Smooth muscle cell (in vitro differentiated cells): Measurements from ENCODE around the gene HSPA1L. TPM values are rescaled to one million over a fixed set of nuclear protein-coding genes. Genes with fewer than 3 reads are reported as not detected.
A peak's percentile ranks its signal among the peaks of the same experiment; 100 is the strongest.
"Not testable (repeated sequence)": the region's sequence is repeated elsewhere in the genome, so short reads cannot be mapped to it uniquely, and the experiment has no call there.

Experiments used
- DNase-seq: peaks from one replicate; lab custom pipeline; 2025; ENCODE audit not compliant: unreplicated experiment; lab: John Stamatoyannopoulos, UW
- H2AFZ ChIP-seq: fragments of 200-600 bp; sonication (generic); 2 replicates; pipeline ENCODE4 v1.6.0; 2016; ENCODE audit warnings: antibody characterized with exemption, low read depth, mild to moderate bottlenecking
- H3F3A ChIP-seq: fragments of 200-600 bp; sonication (generic); 2 replicates; pipeline ENCODE4 v1.6.0; 2017; ENCODE audit warnings: antibody characterized with exemption, low read depth
- H3K27ac ChIP-seq: fragments of 200-600 bp; sonication (generic); 2 replicates; pipeline ENCODE4 v1.5.1; 2016; ENCODE audit warnings: low read depth, mild to moderate bottlenecking
- H3K27me3 ChIP-seq: fragments of 200-600 bp; sonication (generic); 2 replicates; pipeline ENCODE4 v1.6.1; 2016; ENCODE audit warnings: low read depth, mild to moderate bottlenecking
- H3K36me3 ChIP-seq: fragments of 200-600 bp; sonication (generic); 2 replicates; pipeline ENCODE4 v1.5.1; 2016; ENCODE audit warnings: low read depth
- H3K4me1 ChIP-seq: fragments of 200-600 bp; sonication (generic); 2 replicates; pipeline ENCODE4 v1.5.1; 2016; ENCODE audit warnings: low read depth
- H3K4me2 ChIP-seq: fragments of 200-600 bp; sonication (generic); 2 replicates; pipeline ENCODE4 v1.6.0; 2016; ENCODE audit warnings: mild to moderate bottlenecking
- H3K4me3 ChIP-seq: fragments of 200-600 bp; sonication (generic); 2 replicates; pipeline ENCODE4 v1.5.1; 2016; ENCODE audit warnings: mild to moderate bottlenecking
- H3K79me2 ChIP-seq: fragments of 200-600 bp; sonication (generic); 2 replicates; pipeline ENCODE4 v1.6.0; 2016; ENCODE audit warnings: low read depth, mild to moderate bottlenecking
- H3K9ac ChIP-seq: fragments of 200-600 bp; sonication (generic); 2 replicates; pipeline ENCODE4 v1.6.0; 2016; ENCODE audit warnings: low read depth
- H3K9me3 ChIP-seq: fragments of 200-600 bp; sonication (generic); replicated peaks from 2 replicates; pipeline ENCODE4 v1.5.1; 2016; ENCODE audit warnings: low read depth
- H4K20me1 ChIP-seq: fragments of 200-600 bp; sonication (generic); 2 replicates; pipeline ENCODE4 v1.6.0; 2016; ENCODE audit warnings: low read depth
- CTCF ChIP-seq: fragments of 200-600 bp; sonication (generic); IDR thresholded peaks from 2 replicates; pipeline ENCODE4 v1.5.1; 2017; ENCODE audit warnings: borderline replicate concordance, mild to moderate bottlenecking, antibody characterized with exemption; ENCODE audit not compliant: insufficient read depth, poor library complexity, severe bottlenecking
- WGBS: methylation state at CpG from one replicate; pipeline ENCODE4 v1.1.7; 2016; ENCODE audit warnings: low lambda C conversion rate; 5-methylcytosine and 5-hydroxymethylcytosine counted together
- polyA plus RNA-seq: library from polyadenylated mRNA; unstranded; fragments of >200 nt; fragmentation: Nextera tagmentation; extraction: Ambion mirVana; gene quantifications from 2 replicates; pipeline ENCODE4 v1.2.1, GENCODE V29; 2016
- total RNA-seq: library from RNA; depleted of rRNA; stranded (reverse); fragments of >200 nt; gene quantifications from 2 replicates; pipeline ENCODE4 v1.2.3, GENCODE V29; 2014

The HSPA1L gene
- total RNA-seq (0.63 and 0.94 TPM in 2 replicates), polyA plus RNA-seq (0.19 and 1.0 TPM in 2 replicates)

- Histone ChIP-seq H3K79me2 (peaks cover 14% of the 10 kb centered on the region), H4K20me1 (peaks cover 4% of the 10 kb centered on the region), H3K9me3 (no peaks in the 10 kb centered on the region), H2AFZ (peak within 1 kb of the TSS; percentile 69), H3K4me3 (peak within 1 kb of the TSS; percentile 69), H3K9ac (peak within 1 kb of the TSS; percentile 88), H3K4me1 (peaks cover 20% of the 10 kb centered on the region), H3K27me3 (no peaks in the 10 kb centered on the region), H3K4me2 (peak within 1 kb of the TSS; percentile 92), H3K36me3 (no peaks in the 10 kb centered on the region), H3F3A (peaks cover 22% of the 10 kb centered on the region), H3K27ac (peak within 1 kb of the TSS; percentile 95)
- TF ChIP-seq CTCF = no peak
- DNase-seq = peak; percentile 92
- WGBS = under 1% methylated on average over 53 of the region's 56 CpGs
Measured at GRCh38 chr6:31815025-31815838, at the start of gene HSPA1L, which contains the start of gene HSPA1A. TSS of gene HSPA1L (minus strand) at chr6:31815283. CDS start at chr6:31811972, 3,311 bp downstream. TSS of gene HSPA1A (plus strand) at chr6:31815543. CDS start at chr6:31815757, 214 bp downstream.

GRCh38 chr6:31864818-31865204 is 49.7 kb upstream of the HSPA1L start:
- Histone ChIP-seq H3K9ac (no peak overlapping the region), H3K27me3 (no peaks in the 10 kb centered on the region), H2AFZ (no peak overlapping the region), H3K4me2 (no peak overlapping the region), H3K4me1 (peaks cover 11% of the 10 kb centered on the region), H4K20me1 (no peaks in the 10 kb centered on the region), H3K79me2 (peaks cover 10% of the 10 kb centered on the region), H3K9me3 (no peaks in the 10 kb centered on the region), H3K4me3 (no peak overlapping the region), H3F3A (no peaks in the 10 kb centered on the region), H3K36me3 (no peaks in the 10 kb centered on the region), H3K27ac (no peak overlapping the region)
- DNase-seq = no peak
- TF ChIP-seq CTCF = no peak
- 95% methylated on average over 8 of the region's 8 CpGs for WGBS

GRCh38 chr6:31864123-31864562 is 49.1 kb upstream of the HSPA1L start:
- Histone ChIP-seq H3K4me1 (peaks cover 11% of the 10 kb centered on the region), H2AFZ (peak overlapping the region; percentile 87), H3K79me2 (peaks cover 10% of the 10 kb centered on the region), H3K27ac (peak overlapping the region; percentile 92), H3K4me3 (peak overlapping the region; percentile 68), H3K4me2 (peak overlapping the region; percentile 86), H3K9ac (peak overlapping the region; percentile 80)
- WGBS = 41% methylated on average over 9 of the region's 16 CpGs
- not testable (repeated sequence) for DNase-seq, H4K20me1 ChIP-seq, H3K9me3 ChIP-seq, H3K36me3 ChIP-seq, H3K27me3 ChIP-seq, H3F3A ChIP-seq

- TF ChIP-seq CTCF = no peak
- H3F3A ChIP-seq = no peaks in the 10 kb centered on the region
- no peaks in the 10 kb centered on the region for H3K9me3 ChIP-seq
- no peaks in the 10 kb centered on the region for H3K27me3 ChIP-seq
- H3K36me3 ChIP-seq = peaks cover 3% of the 10 kb centered on the region
- peaks cover 11% of the 10 kb centered on the region for H3K4me1 ChIP-seq
- peak within 1 kb of the TSS; percentile 91 for H3K9ac ChIP-seq
- H2AFZ ChIP-seq = peak within 1 kb of the TSS; percentile 87
- DNase-seq = peak; percentile 96
- peak within 1 kb of the TSS; percentile 92 for H3K27ac ChIP-seq
- H3K79me2 ChIP-seq = peaks cover 10% of the 10 kb centered on the region
- WGBS = 1% methylated on average over 63 of the region's 64 CpGs
- H3K4me2 ChIP-seq = peak within 1 kb of the TSS; percentile 90
- peak within 1 kb of the TSS; percentile 80 for H3K4me3 ChIP-seq
- H4K20me1 ChIP-seq = no peaks in the 10 kb centered on the region
Measured at GRCh38 chr6:31862344-31863235, 47.5 kb upstream of the HSPA1L start, which contains the start of gene NEU1. TSS of gene NEU1 (minus strand) at chr6:31862821. CDS start at chr6:31862776, 45 bp downstream.
